ENCODE data around the gene MMP2. TPM values are rescaled to one million over a fixed set of nuclear protein-coding genes. Genes with fewer than 3 reads are reported as not detected.

Gene MMP2
- total and polyA plus RNA-seq, 9 donors = 102 to 629 (median 300) TPM

DNA sequence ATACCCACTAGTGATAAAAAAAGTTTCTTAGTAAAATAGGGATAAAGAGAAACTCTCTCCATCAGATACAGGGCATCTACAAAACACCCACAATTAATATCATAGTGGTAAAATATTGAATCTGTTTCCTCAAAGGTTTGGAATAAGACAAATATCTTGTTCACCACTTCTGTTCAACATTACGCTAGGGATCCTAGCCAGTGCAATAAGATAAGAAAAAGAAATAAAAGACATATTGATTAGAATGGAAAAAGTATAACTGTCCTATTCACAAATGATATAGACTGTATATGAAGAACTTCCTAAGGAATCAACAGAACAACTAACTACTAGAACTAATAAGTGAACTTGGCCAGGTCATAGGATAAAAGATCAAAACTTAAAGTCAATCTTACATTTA is 42.8 kb downstream of the MMP2 start:
- H3K27me3 ChIP-seq = no peaks in the 10 kb centered on the region
- no peak overlapping the region for H3K27ac ChIP-seq
- H3K4me3 ChIP-seq = no peak overlapping the region
- WGBS, 3 donors = 1 to 96% (median 43%) methylated on average over 1 of the region's 1 CpG
- no peaks in the 10 kb centered on the region for H3K9me3 ChIP-seq
- intact Hi-C loops (cut with DNase I) = no loop called here
- TF ChIP-seq CTCF (IDR thresholded peaks at IDR 0.05) = no peak
- TF ChIP-seq EP300 (IDR thresholded peaks at IDR 0.05) = no peak
- no peak for TF ChIP-seq POLR2A (IDR thresholded peaks at IDR 0.05)
- no peak for DNase-seq
- H3K36me3 ChIP-seq = no peaks in the 10 kb centered on the region
- no peaks in the 10 kb centered on the region for H3K4me1 ChIP-seq (ENCODE audit: insufficient read depth)

GRCh38 chr16:55526441-55526840 is 47.4 kb downstream of the MMP2 start:
- H3K4me3 ChIP-seq = no peak overlapping the region
- no peaks in the 10 kb centered on the region for H3K4me1 ChIP-seq (ENCODE audit: insufficient read depth)
- TF ChIP-seq EP300 (IDR thresholded peaks at IDR 0.05) (no peak), CTCF (IDR thresholded peaks at IDR 0.05) (no peak), POLR2A (IDR thresholded peaks at IDR 0.05) (no peak)
- H3K27ac ChIP-seq = no peak overlapping the region
- intact Hi-C loops (cut with DNase I) = no loop called here
- H3K9me3 ChIP-seq = no peaks in the 10 kb centered on the region
- 3 to 12% (median 5%) methylated on average over 2 of the region's 2 CpGs for WGBS, 3 donors
- DNase-seq = no peak
- H3K27me3 ChIP-seq = no peaks in the 10 kb centered on the region
- H3K36me3 ChIP-seq = no peaks in the 10 kb centered on the region

- H3K4me1 ChIP-seq (ENCODE audit: insufficient read depth) = no peaks in the 10 kb centered on the region
- H3K27me3 ChIP-seq = no peaks in the 10 kb centered on the region
- TF ChIP-seq POLR2A (IDR thresholded peaks at IDR 0.05) (no peak), CTCF (IDR thresholded peaks at IDR 0.05) (no peak)
- DNase-seq = no peak
- H3K27ac ChIP-seq = no peak overlapping the region
- no peaks in the 10 kb centered on the region for H3K9me3 ChIP-seq
- intact Hi-C loops (cut with DNase I) = no loop called here
- no peaks in the 10 kb centered on the region for H3K36me3 ChIP-seq
- H3K4me3 ChIP-seq = no peak overlapping the region
Measured at GRCh38 chr16:55527885-55528284, 48.9 kb downstream of the MMP2 start.

DNA sequence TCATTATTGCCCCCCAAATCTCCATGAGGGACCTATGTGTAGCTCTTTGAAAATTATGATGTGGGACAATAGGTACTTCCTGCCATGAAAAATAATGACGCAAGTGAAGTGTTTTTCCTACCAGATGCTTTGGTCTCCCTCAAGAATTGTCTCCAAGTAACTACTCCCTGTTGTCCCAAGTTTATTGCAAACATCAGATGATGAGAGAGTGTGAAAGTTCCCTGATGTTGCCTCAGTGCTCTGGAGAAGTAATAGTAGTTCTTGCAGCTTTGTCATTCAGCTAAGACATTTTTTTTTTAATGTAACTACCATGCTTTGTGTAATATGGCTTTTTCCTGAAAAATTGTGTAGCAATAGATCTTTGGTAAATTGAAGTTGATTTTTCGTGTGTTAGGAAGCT is 50.0 kb downstream of the MMP2 start:
- DNase-seq = no peak
- Histone ChIP-seq H3K36me3 (no peaks in the 10 kb centered on the region), H3K27ac (no peak overlapping the region), H3K27me3 (no peaks in the 10 kb centered on the region), H3K4me3 (no peak overlapping the region), H3K4me1 (ENCODE audit: insufficient read depth) (no peaks in the 10 kb centered on the region), H3K9me3 (no peaks in the 10 kb centered on the region)
- WGBS, 3 donors = 74 to 77% (median 77%) methylated on average over 2 of the region's 2 CpGs
- intact Hi-C loops (cut with DNase I) = no loop called here
- TF ChIP-seq POLR2A (IDR thresholded peaks at IDR 0.05) (no peak), CTCF (IDR thresholded peaks at IDR 0.05) (no peak)

DNA sequence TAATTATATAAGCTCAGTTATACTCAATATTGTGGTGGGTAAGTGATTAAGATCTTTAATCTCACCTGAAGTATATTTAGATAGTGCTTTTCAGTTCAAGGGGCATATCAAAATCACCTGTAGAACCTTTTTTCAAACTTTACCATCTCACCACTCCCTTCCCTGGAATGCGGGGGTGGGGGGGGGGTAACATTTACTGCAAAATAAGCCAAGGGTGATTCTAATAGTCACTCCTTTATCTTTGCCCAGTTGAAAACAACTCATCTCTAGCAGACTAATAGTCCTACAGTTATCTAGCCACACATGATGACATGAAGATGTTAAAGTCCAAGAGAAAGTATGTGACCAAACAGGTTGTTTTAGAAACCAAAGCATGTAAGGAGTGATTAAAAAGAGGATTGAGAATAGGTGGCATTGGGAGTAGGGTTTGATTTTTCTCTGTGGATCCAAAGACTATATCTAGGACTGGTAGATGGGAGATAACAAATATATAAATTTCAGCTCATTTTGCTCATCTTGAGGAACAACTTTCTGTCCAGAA is 51.4 kb downstream of the MMP2 start:
- no peaks in the 10 kb centered on the region for H3K9me3 ChIP-seq
- 89 to 100% (median 95%) methylated on average over 1 of the region's 1 CpG for WGBS, 3 donors
- intact Hi-C loops (cut with DNase I) = no loop called here
- no peaks in the 10 kb centered on the region for H3K27me3 ChIP-seq
- TF ChIP-seq EP300 (IDR thresholded peaks at IDR 0.05) (no peak), POLR2A (IDR thresholded peaks at IDR 0.05) (no peak), CTCF (IDR thresholded peaks at IDR 0.05) (no peak)
- no peaks in the 10 kb centered on the region for H3K36me3 ChIP-seq
- H3K27ac ChIP-seq = no peak overlapping the region
- no peaks in the 10 kb centered on the region for H3K4me1 ChIP-seq (ENCODE audit: insufficient read depth)
- no peak for DNase-seq
- H3K4me3 ChIP-seq = no peak overlapping the region

Data from ovary (tissue), 9 donors.